Measurements from ENCODE around the gene SLC26A5.

GRCh38 chr7:103394566-103394965 is 51.4 kb downstream of the SLC26A5 start:
- TF ChIP-seq CTCF (conservative IDR thresholded peaks at IDR 0.05; ENCODE audit: low read length) (no peak), EZH2phosphoT487 (IDR thresholded peaks at IDR 0.05; ENCODE audit: borderline replicate concordance) (no peak)

All from Loucy (cell line).